HepG2 (cell line): ENCODE data around the gene TP53TG5. TPM values are rescaled to one million over a fixed set of nuclear protein-coding genes. Genes with fewer than 3 reads are reported as not detected.

Experiments used
- AGO1 ChIP-seq: fragments of 200-400 bp; formaldehyde crosslinking; IDR thresholded peaks from 2 replicates; pipeline ENCODE4 v1.6.1; 2017; ENCODE audit warnings: mild to moderate bottlenecking, low read depth, low read length, moderate library complexity; ENCODE audit not compliant: poor library complexity, severe bottlenecking
- ATRX ChIP-seq: sonication (generic); formaldehyde crosslinking; IDR thresholded peaks from 2 replicates; pipeline ENCODE4 v1.4.0; 2020; ENCODE audit warnings: missing genetic modification reagents, borderline replicate concordance
- CBX1 ChIP-seq: IDR thresholded peaks from one replicate; pipeline ENCODE4 v1.6.1; 2016; ENCODE audit warnings: antibody characterized with exemption, low read depth
- CENPT ChIP-seq: sonication (generic); formaldehyde crosslinking; IDR thresholded peaks from 2 replicates; pipeline ENCODE4 v1.8.0; 2022; ENCODE audit warnings: low read depth, mild to moderate bottlenecking, moderate library complexity, missing genetic modification reagents
- FOXK1 ChIP-seq: sonication (generic); formaldehyde crosslinking; IDR thresholded peaks from 2 replicates; pipeline ENCODE4 v1.4.0; 2020; ENCODE audit warnings: low read depth, missing genetic modification reagents, borderline replicate concordance
- GLI4 ChIP-seq: sonication (generic); formaldehyde crosslinking; IDR thresholded peaks from 2 replicates; pipeline ENCODE4 v1.5.1; 2020; ENCODE audit warnings: missing genetic modification reagents, mild to moderate bottlenecking, moderate library complexity, borderline replicate concordance
- GRHL1 ChIP-seq: sonication (generic); formaldehyde crosslinking; conservative IDR thresholded peaks from 2 replicates; pipeline ENCODE4 v1.8.0; 2022; ENCODE audit warnings: missing genetic modification reagents
- HOXA3 ChIP-seq: sonication (generic); formaldehyde crosslinking; IDR thresholded peaks from 2 replicates; pipeline ENCODE4 v1.5.0; 2020; ENCODE audit warnings: missing genetic modification reagents
- KAT7 ChIP-seq: IDR thresholded peaks from 2 replicates; pipeline ENCODE4 v1.6.1; 2018; ENCODE audit warnings: borderline replicate concordance, missing compliant biosample characterization
- LCORL ChIP-seq, 2 experiments: fragments of 450-650 bp in 1 of 2; sonication (generic) in 1 of 2; formaldehyde crosslinking in 1 of 2; IDR thresholded peaks; 2 replicates each; pipeline versions ENCODE4 v1.5.0 to v1.6.1; 2017 to 2020; ENCODE audit warnings: antibody characterized with exemption in 1 of 2, missing genetic modification reagents in 1 of 2
- NCOA2 ChIP-seq: sonication (generic); formaldehyde crosslinking; IDR thresholded peaks from 2 replicates; pipeline ENCODE4 v1.8.0; 2022; ENCODE audit warnings: inconsistent platforms
- NFE2L2 ChIP-seq: fragments of 150-350 bp; IDR thresholded peaks from 2 replicates; pipeline ENCODE4 v1.6.1; 2014; ENCODE audit warnings: low read length
- RARG ChIP-seq: sonication (generic); formaldehyde crosslinking; IDR thresholded peaks from 2 replicates; pipeline ENCODE4 v1.4.0; 2020; ENCODE audit warnings: low read depth, mild to moderate bottlenecking, missing genetic modification reagents
- REXO4 ChIP-seq: sonication (generic); formaldehyde crosslinking; IDR thresholded peaks from 2 replicates; pipeline ENCODE4 v1.8.0; 2022; ENCODE audit warnings: missing genetic modification reagents, mild to moderate bottlenecking, borderline replicate concordance
- ZNF10 ChIP-seq: sonication (generic); formaldehyde crosslinking; IDR thresholded peaks from 2 replicates; pipeline ENCODE4 v1.4.0; 2020; ENCODE audit warnings: mild to moderate bottlenecking, low read depth, missing genetic modification reagents, borderline replicate concordance
- ZNF225 ChIP-seq: sonication (generic); formaldehyde crosslinking; IDR thresholded peaks from 2 replicates; pipeline ENCODE4 v1.4.0; 2020; ENCODE audit warnings: mild to moderate bottlenecking, missing genetic modification reagents
- ZNF496 ChIP-seq: sonication (generic); formaldehyde crosslinking; IDR thresholded peaks from 2 replicates; pipeline ENCODE4 v1.8.1; 2023; ENCODE audit warnings: mild to moderate bottlenecking, moderate library complexity, missing genetic modification reagents; ENCODE audit not compliant: insufficient replicate concordance
- ZNF546 ChIP-seq: sonication (generic); formaldehyde crosslinking; conservative IDR thresholded peaks from 2 replicates; pipeline ENCODE4 v1.8.1; 2023; ENCODE audit warnings: mild to moderate bottlenecking, missing genetic modification reagents
- ZNF570 ChIP-seq: sonication (generic); formaldehyde crosslinking; IDR thresholded peaks from 2 replicates; pipeline ENCODE4 v1.4.0; 2020; ENCODE audit warnings: mild to moderate bottlenecking, missing genetic modification reagents, borderline replicate concordance
- polyA plus RNA-seq, 8 experiments: library from polyadenylated mRNA; depleted of rRNA in 3 of 8; stranded (reverse) in 7 of 8; unstranded in 1 of 8; fragments of >200 nt; fragmentation: Illumina TruSeq in 4 of 8; extraction: Trizol in 4 of 8; gene quantifications; 2 replicates each; pipeline versions ENCODE4 v1.2.1 to v1.2.3, GENCODE V29; 2011 to 2016; ENCODE audit warnings: low read depth in 4 of 8, missing spikeins in 1 of 8, mixed read lengths in 1 of 8; ENCODE audit not compliant: insufficient read depth in 1 of 8
- total RNA-seq, 5 experiments: library from RNA; depleted of rRNA; stranded (reverse); fragments of >200 nt; fragmentation: Illumina TruSeq; extraction: Trizol; gene quantifications; 2 replicates each; pipeline ENCODE4 v1.2.3, GENCODE V29; 2016; ENCODE audit warnings: low read depth in 1 of 5
- TF ChIP-seq, protein P1 (sequence below): sonication (generic); formaldehyde crosslinking; conservative IDR thresholded peaks from 2 replicates; pipeline ENCODE4 v1.8.1; 2023; ENCODE audit warnings: missing genetic modification reagents
- TF ChIP-seq, protein P2 (sequence below): IDR thresholded peaks from 2 replicates; pipeline ENCODE4 v1.4.0; 2020; ENCODE audit warnings: mild to moderate bottlenecking, missing genetic modification reagents

Gene TP53TG5
- total and polyA plus RNA-seq, 2 of the 13 experiments (the other 11 are each of a cell fraction or from before 2014, with no cell fraction given) = 0.11 TPM; not detected in 1

DNA sequence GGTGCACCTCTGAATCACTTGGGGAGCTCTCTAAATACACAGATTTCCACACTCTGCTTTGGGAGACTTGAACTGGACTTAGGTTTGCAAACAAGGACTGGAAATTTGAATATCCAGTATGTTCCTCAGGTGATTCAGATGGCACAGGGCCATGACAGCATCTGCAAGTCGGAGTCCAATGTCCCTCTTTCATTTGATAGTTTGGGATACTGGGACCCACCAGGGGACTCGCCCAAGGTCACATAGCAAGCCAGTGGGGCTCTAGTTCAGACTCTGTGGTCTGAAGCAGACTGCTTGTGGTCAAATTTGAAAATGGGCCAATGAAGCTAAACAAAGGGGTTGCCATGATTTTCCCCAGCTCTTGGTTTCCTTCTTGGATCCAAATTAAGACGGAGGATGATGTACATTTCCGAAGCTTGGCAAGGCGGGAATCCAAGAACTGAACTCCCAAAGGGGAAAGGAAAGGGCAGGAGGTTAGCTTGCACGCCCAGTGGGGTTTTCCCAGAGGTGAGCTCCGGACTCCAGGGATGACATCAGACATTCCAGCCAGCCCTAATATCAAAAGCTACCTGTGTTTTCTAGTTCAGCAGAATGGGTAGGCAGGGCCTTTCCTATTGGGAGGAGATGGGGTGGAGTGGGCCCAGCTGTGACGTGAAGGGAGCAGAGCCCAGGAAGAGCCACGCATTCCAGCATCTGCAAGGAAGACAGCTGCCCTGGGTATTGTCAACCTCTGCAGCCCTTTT, 18.5 kb downstream of the TP53TG5 start (continued):
- TF ChIP-seq ZNF570 (CRISPR knock-in tag) (no peak), RARG (CRISPR knock-in tag) (no peak), ZNF496 (no peak), ATRX (no peak), KAT7 (CRISPR knock-in tag) (no peak), FOXK1 (CRISPR knock-in tag) (no peak), ZNF225 (no peak), CENPT (CRISPR knock-in tag) (no peak), GRHL1 (CRISPR knock-in tag) (no peak), HOXA3 (no peak; the same call in 1 of the 2 replicates), NCOA2 (CRISPR knock-in tag) (no peak; the same call in 1 of the 2 replicates), GLI4 (CRISPR knock-in tag) (0 out of 2 replicates have a peak, but pooled peaks have one; percentile 46), AGO1 (no peak), REXO4 (no peak), LCORL (IDR thresholded peaks at IDR 0.05) (no peak), LCORL (CRISPR knock-in tag; IDR thresholded peaks at IDR 0.05) (peak; percentile 74), CBX1 (no peak), ZNF10 (no peak), ZNF546 (no peak), NFE2L2 (no peak)
- TF ChIP-seq, protein P1, sequence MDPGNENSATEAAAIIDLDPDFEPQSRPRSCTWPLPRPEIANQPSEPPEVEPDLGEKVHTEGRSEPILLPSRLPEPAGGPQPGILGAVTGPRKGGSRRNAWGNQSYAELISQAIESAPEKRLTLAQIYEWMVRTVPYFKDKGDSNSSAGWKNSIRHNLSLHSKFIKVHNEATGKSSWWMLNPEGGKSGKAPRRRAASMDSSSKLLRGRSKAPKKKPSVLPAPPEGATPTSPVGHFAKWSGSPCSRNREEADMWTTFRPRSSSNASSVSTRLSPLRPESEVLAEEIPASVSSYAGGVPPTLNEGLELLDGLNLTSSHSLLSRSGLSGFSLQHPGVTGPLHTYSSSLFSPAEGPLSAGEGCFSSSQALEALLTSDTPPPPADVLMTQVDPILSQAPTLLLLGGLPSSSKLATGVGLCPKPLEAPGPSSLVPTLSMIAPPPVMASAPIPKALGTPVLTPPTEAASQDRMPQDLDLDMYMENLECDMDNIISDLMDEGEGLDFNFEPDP (CRISPR knock-in tag) = no peak
- TF ChIP-seq, protein P2, sequence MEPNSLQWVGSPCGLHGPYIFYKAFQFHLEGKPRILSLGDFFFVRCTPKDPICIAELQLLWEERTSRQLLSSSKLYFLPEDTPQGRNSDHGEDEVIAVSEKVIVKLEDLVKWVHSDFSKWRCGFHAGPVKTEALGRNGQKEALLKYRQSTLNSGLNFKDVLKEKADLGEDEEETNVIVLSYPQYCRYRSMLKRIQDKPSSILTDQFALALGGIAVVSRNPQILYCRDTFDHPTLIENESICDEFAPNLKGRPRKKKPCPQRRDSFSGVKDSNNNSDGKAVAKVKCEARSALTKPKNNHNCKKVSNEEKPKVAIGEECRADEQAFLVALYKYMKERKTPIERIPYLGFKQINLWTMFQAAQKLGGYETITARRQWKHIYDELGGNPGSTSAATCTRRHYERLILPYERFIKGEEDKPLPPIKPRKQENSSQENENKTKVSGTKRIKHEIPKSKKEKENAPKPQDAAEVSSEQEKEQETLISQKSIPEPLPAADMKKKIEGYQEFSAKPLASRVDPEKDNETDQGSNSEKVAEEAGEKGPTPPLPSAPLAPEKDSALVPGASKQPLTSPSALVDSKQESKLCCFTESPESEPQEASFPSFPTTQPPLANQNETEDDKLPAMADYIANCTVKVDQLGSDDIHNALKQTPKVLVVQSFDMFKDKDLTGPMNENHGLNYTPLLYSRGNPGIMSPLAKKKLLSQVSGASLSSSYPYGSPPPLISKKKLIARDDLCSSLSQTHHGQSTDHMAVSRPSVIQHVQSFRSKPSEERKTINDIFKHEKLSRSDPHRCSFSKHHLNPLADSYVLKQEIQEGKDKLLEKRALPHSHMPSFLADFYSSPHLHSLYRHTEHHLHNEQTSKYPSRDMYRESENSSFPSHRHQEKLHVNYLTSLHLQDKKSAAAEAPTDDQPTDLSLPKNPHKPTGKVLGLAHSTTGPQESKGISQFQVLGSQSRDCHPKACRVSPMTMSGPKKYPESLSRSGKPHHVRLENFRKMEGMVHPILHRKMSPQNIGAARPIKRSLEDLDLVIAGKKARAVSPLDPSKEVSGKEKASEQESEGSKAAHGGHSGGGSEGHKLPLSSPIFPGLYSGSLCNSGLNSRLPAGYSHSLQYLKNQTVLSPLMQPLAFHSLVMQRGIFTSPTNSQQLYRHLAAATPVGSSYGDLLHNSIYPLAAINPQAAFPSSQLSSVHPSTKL (CRISPR knock-in tag) = peak; percentile 32; the same call in 1 of the 2 replicates
